WI38 (cell line): Measurements from ENCODE around the gene SLC2A13.
"Not testable (repeated sequence)": the region's sequence is repeated elsewhere in the genome, so short reads cannot be mapped to it uniquely, and the experiment has no call there.

ENCODE experiments used
- H3K4me3 ChIP-seq: 2 replicates; pipeline ENCODE4 v1.5.1; 2011; ENCODE audit warnings: low read depth, mild to moderate bottlenecking, control low read depth, low read length
- TF ChIP-seq, protein P1 (sequence below): IDR thresholded peaks from 2 replicates; pipeline ENCODE4 v1.5.1; 2012; ENCODE audit warnings: low read depth, mild to moderate bottlenecking, control low read depth, low read length

Gene SLC2A13

GRCh38 chr12:39803151-39803550 is 302.7 kb downstream of the SLC2A13 start:
- H3K4me3 ChIP-seq: no peak overlapping the region
- TF ChIP-seq, protein P1, sequence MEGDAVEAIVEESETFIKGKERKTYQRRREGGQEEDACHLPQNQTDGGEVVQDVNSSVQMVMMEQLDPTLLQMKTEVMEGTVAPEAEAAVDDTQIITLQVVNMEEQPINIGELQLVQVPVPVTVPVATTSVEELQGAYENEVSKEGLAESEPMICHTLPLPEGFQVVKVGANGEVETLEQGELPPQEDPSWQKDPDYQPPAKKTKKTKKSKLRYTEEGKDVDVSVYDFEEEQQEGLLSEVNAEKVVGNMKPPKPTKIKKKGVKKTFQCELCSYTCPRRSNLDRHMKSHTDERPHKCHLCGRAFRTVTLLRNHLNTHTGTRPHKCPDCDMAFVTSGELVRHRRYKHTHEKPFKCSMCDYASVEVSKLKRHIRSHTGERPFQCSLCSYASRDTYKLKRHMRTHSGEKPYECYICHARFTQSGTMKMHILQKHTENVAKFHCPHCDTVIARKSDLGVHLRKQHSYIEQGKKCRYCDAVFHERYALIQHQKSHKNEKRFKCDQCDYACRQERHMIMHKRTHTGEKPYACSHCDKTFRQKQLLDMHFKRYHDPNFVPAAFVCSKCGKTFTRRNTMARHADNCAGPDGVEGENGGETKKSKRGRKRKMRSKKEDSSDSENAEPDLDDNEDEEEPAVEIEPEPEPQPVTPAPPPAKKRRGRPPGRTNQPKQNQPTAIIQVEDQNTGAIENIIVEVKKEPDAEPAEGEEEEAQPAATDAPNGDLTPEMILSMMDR: no peak

- H3K4me3 ChIP-seq: no peak overlapping the region
- TF ChIP-seq, protein P1: no peak
Measured at GRCh38 chr12:39798977-39799376, 306.9 kb downstream of the SLC2A13 start.

- no peak overlapping the region for H3K4me3 ChIP-seq
- TF ChIP-seq, protein P1: no peak
Measured at GRCh38 chr12:39798429-39798828, 307.5 kb downstream of the SLC2A13 start.

GRCh38 chr12:39795481-39795880 is 310.4 kb downstream of the SLC2A13 start:
- no peak overlapping the region for H3K4me3 ChIP-seq
- TF ChIP-seq, protein P1: no peak

- H3K4me3 ChIP-seq: no peak overlapping the region
- TF ChIP-seq, protein P1: no peak
Measured at GRCh38 chr12:39792938-39793337, 312.9 kb downstream of the SLC2A13 start.

GRCh38 chr12:39788239-39788638 is 317.6 kb downstream of the SLC2A13 start:
- H3K4me3 ChIP-seq: no peak overlapping the region
- TF ChIP-seq, protein P1: no peak

DNA sequence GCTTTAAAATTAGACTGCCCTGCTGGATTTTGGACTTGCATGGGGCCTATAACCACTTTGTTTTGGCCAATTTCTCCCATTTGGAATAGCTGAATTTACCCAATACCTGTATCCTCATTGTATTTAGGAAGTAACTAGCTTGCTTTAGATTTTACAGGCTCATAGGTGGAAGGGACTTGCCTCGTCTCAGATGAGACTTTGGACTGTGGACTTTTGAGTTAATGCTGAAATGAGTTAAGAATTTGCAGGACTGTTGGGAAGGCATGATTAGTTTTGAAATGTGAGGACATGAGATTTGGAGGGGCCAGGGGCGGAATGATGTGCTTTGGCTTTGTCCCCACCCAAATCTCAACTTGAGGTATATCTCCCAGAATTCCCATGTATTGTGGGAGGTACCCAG is 320.1 kb downstream of the SLC2A13 start:
- not testable (repeated sequence) for H3K4me3 ChIP-seq

DNA sequence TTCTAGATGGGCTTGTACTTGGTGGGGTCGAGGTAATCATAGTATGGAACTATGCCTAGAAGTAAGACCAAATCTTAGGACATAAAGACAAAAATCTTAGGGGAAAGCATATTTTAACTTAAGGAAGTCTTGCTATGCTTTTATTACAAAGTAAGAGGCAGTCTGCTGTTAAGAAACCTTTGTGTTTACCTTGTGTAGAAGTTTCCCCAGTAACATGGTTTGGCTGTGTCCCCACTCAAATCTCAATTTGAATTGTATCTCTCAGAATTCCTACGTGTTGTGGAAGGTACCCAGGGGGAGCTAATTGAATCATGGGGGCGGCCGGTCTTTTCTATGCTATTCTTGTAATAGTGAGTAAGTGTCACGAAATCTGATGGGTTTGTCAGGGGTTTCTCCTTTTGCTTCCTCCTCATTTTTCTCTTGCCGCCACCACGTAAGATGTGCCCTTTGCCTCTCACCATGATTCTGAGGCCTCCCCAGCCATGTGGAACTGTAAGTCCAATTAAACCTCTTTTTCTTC is 323.8 kb downstream of the SLC2A13 start:
- TF ChIP-seq, protein P1: no peak
- H3K4me3 ChIP-seq: no peak overlapping the region
